ENCODE results near the gene C16orf95.

C16orf95 gene

GRCh38 chr16:87274794-87275193 lies 42.4 kb downstream of the C16orf95 start:
- TF ChIP-seq CTCF (IDR thresholded peaks at IDR 0.05), result no peak
- no peak overlapping the region for H3K27ac ChIP-seq
- DNase-seq (ENCODE audit: low spot score), result no peak
- no peak overlapping the region for H3K4me3 ChIP-seq

- Histone ChIP-seq H3K4me3 (no peak overlapping the region), H3K27ac (no peak overlapping the region)
- TF ChIP-seq CTCF (IDR thresholded peaks at IDR 0.05), result no peak
- no peak for DNase-seq (ENCODE audit: low spot score)
Measured at GRCh38 chr16:87273471-87274030, 43.6 kb downstream of the C16orf95 start.

GRCh38 chr16:87271256-87271655 lies 45.9 kb downstream of the C16orf95 start:
- H3K27ac ChIP-seq, result no peak overlapping the region
- TF ChIP-seq CTCF (IDR thresholded peaks at IDR 0.05), result no peak
- no peak overlapping the region for H3K4me3 ChIP-seq
- DNase-seq (ENCODE audit: low spot score), result no peak

GRCh38 chr16:87267566-87267965 lies 49.6 kb downstream of the C16orf95 start:
- no peak for DNase-seq (ENCODE audit: low spot score)
- no peak overlapping the region for H3K27ac ChIP-seq
- no peak overlapping the region for H3K4me3 ChIP-seq
- no peak for TF ChIP-seq CTCF (IDR thresholded peaks at IDR 0.05)

GRCh38 chr16:87266846-87267245 lies 50.3 kb downstream of the C16orf95 start:
- Histone ChIP-seq H3K27ac (no peak overlapping the region), H3K4me3 (no peak overlapping the region)
- TF ChIP-seq CTCF (IDR thresholded peaks at IDR 0.05), result no peak
- DNase-seq (ENCODE audit: low spot score), result no peak

- no peak for TF ChIP-seq CTCF (IDR thresholded peaks at IDR 0.05)
- DNase-seq (ENCODE audit: low spot score), result no peak
- no peak overlapping the region for H3K27ac ChIP-seq
- no peak overlapping the region for H3K4me3 ChIP-seq
Measured at GRCh38 chr16:87265261-87265660, 51.9 kb downstream of the C16orf95 start.

GRCh38 chr16:87264634-87265033 lies 52.6 kb downstream of the C16orf95 start:
- no peak overlapping the region for H3K27ac ChIP-seq
- H3K4me3 ChIP-seq, result no peak overlapping the region
- no peak for DNase-seq (ENCODE audit: low spot score)
- TF ChIP-seq CTCF (IDR thresholded peaks at IDR 0.05), result no peak
